Aorta (tissue), 5 donors: ENCODE data around the gene P2RY11. TPM values are rescaled to one million over a fixed set of nuclear protein-coding genes. Genes with fewer than 3 reads are reported as not detected.

Source experiments
- ATAC-seq: fragments of 200-7000 bp; cut with Tn5 transposase; one replicate; pipeline ENCODE4 v1.9.1; 2022; ENCODE audit warnings: moderate library complexity; ENCODE audit not compliant: low FRiP score
- DNase-seq, 2 donors: peaks; one replicate each; pipeline ENCODE4 v3.0.0-alpha.2; 2020
- H3K27ac ChIP-seq, 2 donors: one replicate each; pipeline ENCODE4 v1.5.1; 2013; ENCODE audit warnings: low read length in 2 of 2, mild to moderate bottlenecking in 2 of 2, moderate library complexity in 2 of 2, control low read depth in 1 of 2, inconsistent platforms in 1 of 2, low read depth in 1 of 2
- H3K27me3 ChIP-seq, 2 donors: one replicate each; pipeline ENCODE4 v1.6.1; 2013; ENCODE audit warnings: control low read depth in 1 of 2, low read length in 1 of 2, mild to moderate bottlenecking in 1 of 2, moderate library complexity in 1 of 2; ENCODE audit not compliant: insufficient read depth in 2 of 2, control insufficient read depth in 1 of 2
- H3K36me3 ChIP-seq, 2 donors: one replicate each; pipeline ENCODE4 v1.6.1; 2013; ENCODE audit warnings: control low read depth in 1 of 2, low read length in 1 of 2, mild to moderate bottlenecking in 1 of 2; ENCODE audit not compliant: insufficient read depth in 2 of 2, control insufficient read depth in 1 of 2
- H3K4me1 ChIP-seq, 2 donors: one replicate each; pipeline ENCODE4 v1.6.1; 2013; ENCODE audit warnings: low read length in 2 of 2, control low read depth in 1 of 2, mild to moderate bottlenecking in 1 of 2, moderate library complexity in 1 of 2; ENCODE audit not compliant: insufficient read depth in 2 of 2, control insufficient read depth in 1 of 2
- H3K4me3 ChIP-seq, 2 donors: one replicate each; pipeline ENCODE4 v1.5.1; 2013; ENCODE audit warnings: low read length in 2 of 2, control low read depth in 1 of 2, mild to moderate bottlenecking in 1 of 2
- H3K9me3 ChIP-seq: one replicate; pipeline ENCODE4 v1.6.1; 2013; ENCODE audit warnings: mild to moderate bottlenecking, low read length; ENCODE audit not compliant: control insufficient read depth
- WGBS, 2 donors: extraction: QIAGEN DNeasy Blood & Tissue Kit; methylation state at CpG; one replicate each; pipeline ENCODE4 v1.1.7; 2013; 5-methylcytosine and 5-hydroxymethylcytosine counted together
- intact Hi-C, 2 donors: fragments of 100-400 bp; cut with DNase I; formaldehyde crosslinking; loops; one replicate each; pipeline versions ENCODE4 v1.14.2 to v1.15.0; 2022
- polyA plus RNA-seq, 2 donors: library from polyadenylated mRNA; stranded (reverse); fragments of 200-250 nt; gene quantifications; one replicate each; pipeline ENCODE4 v1.2.3, GENCODE V29; 2013
- total RNA-seq, 2 donors: library from RNA; stranded (reverse); fragmentation: NEBNext Ultra II Directional; extraction: Animal tissue kit (Norgen Biotek cat#: 25700); gene quantifications; one replicate each; pipeline ENCODE4 v1.2.1, GENCODE V29; 2021
- donor health status: healthy with polysubstance abuse.
- donor health status: Bipolar disorder and iron deficiency.
- donor health status: DM: no; HTN: no; CAD: no.
- donor health status: DM: no; HTN: no; CAD: no.
- donor health status: DM: yes; HTN: yes; CAD: no.

Gene P2RY11
- total and polyA plus RNA-seq, 4 donors = 5.3 to 16.0 (median 10.1) TPM

DNA sequence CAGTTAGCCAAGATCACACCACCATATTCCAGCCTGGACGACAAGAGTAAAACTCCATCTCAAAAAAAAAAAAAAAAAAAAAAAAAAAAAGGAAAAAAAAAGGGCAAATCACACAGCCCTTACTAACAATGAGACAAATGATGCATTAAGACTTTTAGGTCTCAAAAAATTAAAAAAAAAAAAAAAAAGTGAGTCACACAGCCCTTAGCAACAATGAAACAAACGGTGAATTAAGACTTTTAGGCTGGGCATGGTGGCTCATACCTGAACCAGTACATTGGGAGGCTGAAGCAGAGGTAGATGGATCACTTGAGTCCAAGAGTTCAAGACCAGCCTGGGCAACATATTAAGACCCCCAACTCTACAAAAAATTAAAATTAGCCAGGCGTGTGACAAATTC lies 40.6 kb downstream of the P2RY11 start:
- no peak overlapping the region for H3K4me3 ChIP-seq
- H3K27ac ChIP-seq = no peak overlapping the region
- H3K27me3 ChIP-seq = no peaks in the 10 kb centered on the region
- H3K9me3 ChIP-seq = no peaks in the 10 kb centered on the region
- intact Hi-C loops = no loop called here
- no peaks in the 10 kb centered on the region for H3K4me1 ChIP-seq
- ATAC-seq (no peak), DNase-seq (no peak)
- H3K36me3 ChIP-seq = peaks cover 0 to 15% of the 10 kb centered on the region in 2 donors
- 80 to 89% methylated on average over 3 of the region's 3 CpGs for whole genome bisulfite sequencing, 2 donors

DNA sequence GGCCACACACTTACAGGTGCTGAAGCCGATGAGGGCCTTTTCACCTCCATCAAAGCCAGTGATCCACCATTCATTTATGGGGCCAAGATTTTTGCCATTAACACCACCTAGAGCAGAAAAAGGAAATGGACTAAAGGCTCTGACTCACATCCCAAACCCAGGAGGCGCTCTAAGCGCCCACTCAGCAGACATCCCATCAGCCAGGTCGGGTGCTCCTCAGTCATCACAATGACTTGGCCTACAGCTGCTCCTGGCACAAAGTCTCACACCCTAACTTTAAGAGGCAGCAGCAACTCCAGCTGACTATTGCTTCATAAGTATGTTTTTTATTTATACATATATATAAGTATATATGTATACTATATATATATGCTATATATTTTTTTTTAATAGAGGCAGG lies 44.3 kb downstream of the P2RY11 start:
- no peak overlapping the region for H3K4me3 ChIP-seq
- DNase-seq = no peak
- intact Hi-C loops = no loop called here
- no peaks in the 10 kb centered on the region for H3K4me1 ChIP-seq
- 93% methylated on average over 4 of the region's 4 CpGs for WGBS, 2 donors
- peaks cover 0 to 10% of the 10 kb centered on the region in 2 donors for H3K36me3 ChIP-seq
- no peak overlapping the region for H3K27ac ChIP-seq
- H3K27me3 ChIP-seq = no peaks in the 10 kb centered on the region
- H3K9me3 ChIP-seq = no peaks in the 10 kb centered on the region
- ATAC-seq = no peak

DNA sequence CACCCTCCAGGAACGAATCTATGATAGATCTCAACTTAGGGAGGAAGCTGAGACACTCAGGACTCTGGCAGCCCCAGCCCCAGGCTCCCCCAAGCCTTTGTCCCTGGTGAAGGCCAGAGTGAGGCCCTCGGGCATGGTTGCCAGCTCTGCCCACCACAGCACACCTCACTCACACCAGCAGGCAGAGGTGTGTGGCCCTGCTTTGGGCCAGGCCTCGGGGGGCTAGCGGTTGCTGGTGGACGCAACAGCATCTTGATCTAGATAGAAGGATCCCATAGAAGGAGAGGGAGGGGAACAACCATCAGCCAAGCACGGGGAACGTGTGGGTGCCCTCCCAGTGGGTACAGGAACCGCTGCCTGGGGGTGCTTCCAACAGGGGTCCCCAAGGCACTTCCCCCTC lies 46.6 kb downstream of the P2RY11 start:
- Histone ChIP-seq H3K4me3 (no peak overlapping the region), H3K9me3 (no peaks in the 10 kb centered on the region), H3K27me3 (no peaks in the 10 kb centered on the region), H3K4me1 (no peaks in the 10 kb centered on the region), H3K27ac (no peak overlapping the region), H3K36me3 (peaks cover 0 to 2% of the 10 kb centered on the region in 2 donors)
- DNase-seq = no peak
- 92 to 93% methylated on average over 8 of the region's 8 CpGs for WGBS, 2 donors
- intact Hi-C loops = no loop called here
- ATAC-seq = no peak

DNA sequence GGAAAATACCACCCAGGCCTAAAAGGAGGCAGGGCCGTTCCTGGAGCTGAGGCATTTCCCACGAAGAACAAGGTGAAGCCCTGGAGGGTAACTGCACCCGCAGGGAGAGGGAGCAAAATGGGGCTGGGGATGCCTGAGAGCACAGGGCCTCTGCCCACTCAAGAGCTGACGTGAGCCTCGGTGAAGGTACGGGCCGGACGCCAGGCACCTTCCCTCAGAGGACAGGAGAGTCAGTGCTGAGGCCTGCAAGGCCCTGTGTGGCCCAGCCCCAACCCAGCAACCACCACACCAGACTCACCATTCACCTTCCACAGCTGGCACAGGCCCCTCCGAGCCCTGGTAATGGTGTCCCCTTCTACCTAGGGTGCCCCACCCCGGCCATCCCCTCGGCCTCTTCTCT lies 47.0 kb downstream of the P2RY11 start:
- intact Hi-C loops = no loop called here
- peaks cover 0 to 2% of the 10 kb centered on the region in 2 donors for H3K36me3 ChIP-seq
- ATAC-seq (no peak), DNase-seq (no peak)
- no peaks in the 10 kb centered on the region for H3K9me3 ChIP-seq
- 94 to 95% methylated on average over 11 of the region's 11 CpGs for WGBS, 2 donors
- no peak overlapping the region for H3K27ac ChIP-seq
- H3K4me3 ChIP-seq = no peak overlapping the region
- no peaks in the 10 kb centered on the region for H3K27me3 ChIP-seq
- no peaks in the 10 kb centered on the region for H3K4me1 ChIP-seq

DNA sequence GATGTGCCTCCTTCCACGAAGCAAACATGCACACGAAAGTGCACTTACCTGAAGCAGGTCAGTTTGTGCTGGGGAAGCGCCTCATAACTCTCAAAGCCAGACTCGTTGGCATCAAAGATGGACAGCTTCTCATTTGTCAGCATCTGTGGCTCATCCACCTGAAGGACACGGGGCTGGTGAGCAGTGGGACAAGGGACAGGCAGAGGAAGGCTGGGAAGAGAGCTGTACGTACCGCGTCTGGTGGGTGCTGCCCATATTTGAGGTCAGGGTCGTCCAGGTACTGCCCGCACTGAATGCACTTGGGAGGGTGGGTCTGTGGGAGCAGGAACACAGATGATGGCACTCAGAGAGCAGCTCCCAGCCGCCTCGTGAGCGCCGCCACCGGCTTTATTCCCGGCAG lies 48.1 kb downstream of the P2RY11 start:
- DNase-seq = no peak
- H3K27ac ChIP-seq = no peak overlapping the region
- no peaks in the 10 kb centered on the region for H3K27me3 ChIP-seq
- no peak for ATAC-seq
- 86 to 87% methylated on average over 16 of the region's 16 CpGs for WGBS, 2 donors
- no peaks in the 10 kb centered on the region for H3K9me3 ChIP-seq
- H3K4me1 ChIP-seq = no peaks in the 10 kb centered on the region
- intact Hi-C loops = no loop called here
- H3K4me3 ChIP-seq = no peak overlapping the region
- H3K36me3 ChIP-seq = no peaks in the 10 kb centered on the region

DNA sequence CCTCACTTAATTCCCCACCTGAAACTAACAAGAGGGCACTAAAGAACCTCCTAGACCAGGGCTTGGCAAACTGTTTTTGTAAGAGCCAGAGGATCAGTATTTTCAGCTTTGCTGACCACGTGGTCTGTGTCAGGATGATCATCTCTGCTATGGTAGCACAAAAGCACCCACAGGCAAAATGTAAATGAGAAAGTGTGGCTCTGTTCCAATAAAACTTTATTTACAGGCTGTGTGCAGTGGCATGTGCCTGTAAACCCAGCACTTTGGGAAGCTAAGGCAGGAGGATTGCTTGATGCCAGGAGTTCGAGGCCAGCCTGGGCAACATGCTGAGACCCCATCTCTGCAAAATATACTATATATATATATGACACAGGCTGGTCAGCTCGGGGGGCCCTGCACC lies 52.0 kb downstream of the P2RY11 start:
- intact Hi-C loops = no loop called here
- DNase-seq (no peak), ATAC-seq (no peak)
- Histone ChIP-seq H3K9me3 (no peaks in the 10 kb centered on the region), H3K4me1 (no peaks in the 10 kb centered on the region), H3K4me3 (no peak overlapping the region), H3K27ac (no peak overlapping the region), H3K27me3 (no peaks in the 10 kb centered on the region), H3K36me3 (peaks cover 0 to 5% of the 10 kb centered on the region in 2 donors)
- WGBS, 2 donors = 87 to 91% methylated on average over 3 of the region's 3 CpGs

Other genes starting within 250 kb of the P2RY11 start
- gene OLFM2, start 175.2 kb upstream of the P2RY11 start, total RNA-seq = 1 to 10 TPM; 3.9 to 4.8 TPM
- 10 to 100 TPM; 13.5 to 14.5 TPM for gene OLFM2, start 175.2 kb upstream of the P2RY11 start, polyA plus RNA-seq
- gene COL5A3, start 101.2 kb upstream of the P2RY11 start, total RNA-seq = 10 to 100 TPM in 1 of 2 donors, 1 to 10 TPM in 1; 8.2 to 13.3 TPM
- gene COL5A3, start 101.2 kb upstream of the P2RY11 start, polyA plus RNA-seq = 10 to 100 TPM in 1 of 2 donors, 1 to 10 TPM in 1; 4.9 to 84.7 TPM
- not detected for gene RDH8, start 98.2 kb upstream of the P2RY11 start, total RNA-seq
- gene RDH8, start 98.2 kb upstream of the P2RY11 start, polyA plus RNA-seq = not detected
- gene SHFL, start 25.4 kb upstream of the P2RY11 start, total RNA-seq = 10 to 100 TPM; 32.1 to 50.5 TPM
- 10 to 100 TPM; 20.3 to 70.2 TPM for gene SHFL, start 25.4 kb upstream of the P2RY11 start, polyA plus RNA-seq
- gene ANGPTL6, start 9.0 kb upstream of the P2RY11 start, total RNA-seq = under 1 TPM; 0.19 to 0.24 TPM
- under 1 TPM; 0.41 to 0.63 TPM for gene ANGPTL6, start 9.0 kb upstream of the P2RY11 start, polyA plus RNA-seq
- 10 to 100 TPM; 24.3 to 30.9 TPM for gene PPAN, start 5.3 kb upstream of the P2RY11 start, total RNA-seq
- 10 to 100 TPM; 13.1 to 24.7 TPM for gene PPAN, start 5.3 kb upstream of the P2RY11 start, polyA plus RNA-seq
- gene EIF3G, start 8.2 kb downstream of the P2RY11 start, total RNA-seq = 100 to 1,000 TPM; 143 to 176 TPM
- gene EIF3G, start 8.2 kb downstream of the P2RY11 start, polyA plus RNA-seq = 100 to 1,000 TPM; 162 to 319 TPM
- gene DNMT1, start 83.3 kb downstream of the P2RY11 start, total RNA-seq = 10 to 100 TPM; 59.6 to 89.0 TPM
- gene DNMT1, start 83.3 kb downstream of the P2RY11 start, polyA plus RNA-seq = 10 to 100 TPM in 1 of 2 donors, 1 to 10 TPM in 1; 7.1 to 32.7 TPM
- 10 to 100 TPM in 1 of 2 donors, 1 to 10 TPM in 1; 9.8 to 14.3 TPM for gene S1PR2, start 119.6 kb downstream of the P2RY11 start, total RNA-seq
- 1 to 10 TPM; 3.3 to 4.2 TPM for gene S1PR2, start 119.6 kb downstream of the P2RY11 start, polyA plus RNA-seq
- 10 to 100 TPM; 22.7 to 25.4 TPM for gene MRPL4, start 140.5 kb downstream of the P2RY11 start, total RNA-seq
- 10 to 100 TPM; 27.4 to 38.2 TPM for gene MRPL4, start 140.5 kb downstream of the P2RY11 start, polyA plus RNA-seq
- gene ICAM1, start 159.4 kb downstream of the P2RY11 start, total RNA-seq = 10 to 100 TPM; 41.2 to 43.6 TPM
- gene ICAM1, start 159.4 kb downstream of the P2RY11 start, polyA plus RNA-seq = 1 to 10 TPM; 4.0 to 6.0 TPM
- 1 to 10 TPM in 1 of 2 donors, under 1 TPM in 1; 0.93 to 2.8 TPM for gene ICAM4, start 175.3 kb downstream of the P2RY11 start, total RNA-seq
- not detected for gene ICAM4, start 175.3 kb downstream of the P2RY11 start, polyA plus RNA-seq
- gene ICAM5, start 178.3 kb downstream of the P2RY11 start, total RNA-seq = 1 to 10 TPM; 1.3 to 2.5 TPM
- gene ICAM5, start 178.3 kb downstream of the P2RY11 start, polyA plus RNA-seq = under 1 TPM in 1 of 2 donors, not detected in 1; 0.10 TPM
- gene ZGLP1, start 198.1 kb downstream of the P2RY11 start, total RNA-seq = 1 to 10 TPM; 1.3 to 3.1 TPM
- 10 to 100 TPM in 1 of 2 donors, 1 to 10 TPM in 1; 2.1 to 22.4 TPM for gene ZGLP1, start 198.1 kb downstream of the P2RY11 start, polyA plus RNA-seq
- gene FDX2, start 204.3 kb downstream of the P2RY11 start, total RNA-seq = 10 to 100 TPM in 1 of 2 donors, 1 to 10 TPM in 1; 7.5 to 17.3 TPM
- gene FDX2, start 204.3 kb downstream of the P2RY11 start, polyA plus RNA-seq = 10 to 100 TPM; 25.8 to 26.0 TPM
- 10 to 100 TPM; 24.0 TPM for gene RAVER1, start 221.8 kb downstream of the P2RY11 start, total RNA-seq
- gene RAVER1, start 221.8 kb downstream of the P2RY11 start, polyA plus RNA-seq = 10 to 100 TPM in 1 of 2 donors, 1 to 10 TPM in 1; 7.9 to 10.4 TPM
- 10 to 100 TPM; 10.1 to 10.5 TPM for gene ICAM3, start 227.9 kb downstream of the P2RY11 start, total RNA-seq
- 1 to 10 TPM; 6.3 to 7.8 TPM for gene ICAM3, start 227.9 kb downstream of the P2RY11 start, polyA plus RNA-seq